GM18868 (cell line): Measurements from ENCODE around the gene RLBP1.

Source experiments
- ATAC-seq: cut with Tn5 transposase; IDR thresholded peaks from one replicate; pipeline ENCODE4 v1.9.1; 2021; ENCODE audit warnings: mild to moderate bottlenecking, moderate library complexity; ENCODE audit not compliant: unreplicated experiment

RLBP1 gene

GRCh38 chr15:89208256-89208655, 13.1 kb downstream of the RLBP1 start:
- ATAC-seq, result no peak

DNA sequence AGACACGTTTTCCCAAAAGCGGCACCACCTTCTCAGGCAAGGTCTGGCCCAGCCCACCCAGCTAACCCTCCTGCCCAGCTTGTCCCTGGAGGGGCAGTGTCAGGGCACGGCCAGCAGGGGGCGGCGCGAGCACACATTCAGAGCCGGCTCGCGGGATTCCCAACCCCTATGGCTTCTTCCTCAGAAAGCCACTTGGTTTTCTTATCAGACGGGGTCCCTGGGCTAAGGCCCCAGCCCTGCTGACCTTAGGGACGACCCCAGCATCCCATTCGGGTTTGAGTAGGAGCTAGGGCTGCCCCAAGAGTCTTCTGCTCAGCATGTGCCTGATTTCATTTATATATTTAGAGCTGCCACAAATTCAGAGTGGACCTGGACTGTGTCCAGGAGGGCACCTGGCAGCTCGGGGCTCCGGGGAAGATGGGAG, 14.5 kb downstream of the RLBP1 start:
- peak; percentile 81 for ATAC-seq

DNA sequence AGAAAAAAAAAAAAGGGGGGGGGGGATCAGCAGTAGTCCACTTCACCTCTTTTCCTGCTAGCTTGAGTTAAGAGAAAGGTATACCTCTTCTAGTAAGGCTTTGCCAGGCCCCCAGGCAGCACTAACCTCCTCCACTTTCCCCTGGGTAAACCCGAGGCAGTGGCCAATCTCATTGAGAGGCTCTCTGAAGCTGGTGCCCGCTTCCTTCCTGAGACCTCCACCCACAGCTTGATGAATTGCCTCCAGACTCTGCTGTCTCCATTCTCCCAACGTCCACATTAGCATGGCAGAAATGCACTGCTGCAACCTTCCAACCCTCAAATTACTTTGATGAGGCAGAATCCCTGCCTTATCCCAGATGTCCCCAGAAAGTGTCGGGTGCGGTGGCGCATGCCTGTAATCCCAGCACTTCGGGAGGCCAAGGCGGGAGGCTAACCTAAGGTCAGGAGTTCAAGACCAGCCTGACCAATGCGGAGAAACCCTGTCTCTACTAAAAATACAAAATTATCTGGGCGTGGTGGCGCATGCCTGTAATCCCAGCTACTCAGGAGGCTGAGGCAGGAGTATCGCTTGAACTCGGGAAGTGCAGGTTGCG, 15.3 kb downstream of the RLBP1 start:
- no peak for ATAC-seq

DNA sequence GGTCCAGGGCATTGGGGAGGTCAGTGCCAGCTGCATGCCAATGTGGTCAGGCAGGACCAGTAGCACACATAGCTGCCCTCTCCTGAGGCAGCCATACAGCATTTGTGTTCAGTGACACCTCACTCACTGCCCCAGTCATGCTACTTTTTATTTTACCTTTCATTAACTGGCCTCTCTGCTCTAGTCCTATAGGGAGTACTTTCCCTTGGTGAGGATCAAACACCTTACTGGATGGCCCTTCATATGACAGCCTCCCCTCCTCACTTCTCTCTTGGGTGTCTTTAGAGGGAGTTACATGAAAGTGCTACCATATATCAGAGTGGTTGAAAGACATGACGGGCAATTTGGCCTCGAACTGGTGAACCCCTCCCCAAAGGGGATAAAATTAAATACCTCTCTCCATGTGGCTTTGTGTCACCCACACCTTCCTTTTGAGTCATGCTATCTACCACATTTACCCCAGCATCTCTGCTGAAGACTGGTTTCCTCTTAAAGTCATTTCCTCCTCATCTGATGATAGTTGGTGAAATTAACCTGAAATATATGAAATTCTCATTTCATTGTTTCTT, 17.6 kb downstream of the RLBP1 start:
- no peak for ATAC-seq

DNA sequence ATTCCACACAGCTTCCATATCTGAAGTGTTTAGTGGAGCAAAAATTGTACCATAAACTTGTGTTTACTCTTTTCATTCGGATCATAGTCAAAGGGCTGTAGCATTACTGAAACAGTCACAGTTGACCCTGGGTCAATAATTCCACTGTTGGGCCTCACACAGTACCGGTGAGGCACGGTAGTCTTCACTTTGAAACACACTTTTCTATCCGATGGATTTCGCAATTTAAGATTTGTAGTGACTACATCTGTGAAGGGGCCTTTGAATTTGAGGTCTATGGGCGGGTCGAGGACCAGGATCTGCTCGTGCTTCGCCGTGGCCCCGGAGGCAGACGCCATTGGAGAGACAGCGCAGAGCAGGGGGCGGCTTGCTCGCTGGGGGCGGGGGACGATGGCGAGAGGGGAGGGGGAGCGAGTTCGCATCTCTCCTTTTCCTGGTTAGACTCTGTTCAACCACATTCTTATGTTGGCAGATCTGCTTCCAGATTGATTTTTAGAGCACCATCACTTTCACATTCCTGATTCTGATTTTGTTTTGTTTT, 19.8 kb downstream of the RLBP1 start:
- no peak for ATAC-seq

DNA sequence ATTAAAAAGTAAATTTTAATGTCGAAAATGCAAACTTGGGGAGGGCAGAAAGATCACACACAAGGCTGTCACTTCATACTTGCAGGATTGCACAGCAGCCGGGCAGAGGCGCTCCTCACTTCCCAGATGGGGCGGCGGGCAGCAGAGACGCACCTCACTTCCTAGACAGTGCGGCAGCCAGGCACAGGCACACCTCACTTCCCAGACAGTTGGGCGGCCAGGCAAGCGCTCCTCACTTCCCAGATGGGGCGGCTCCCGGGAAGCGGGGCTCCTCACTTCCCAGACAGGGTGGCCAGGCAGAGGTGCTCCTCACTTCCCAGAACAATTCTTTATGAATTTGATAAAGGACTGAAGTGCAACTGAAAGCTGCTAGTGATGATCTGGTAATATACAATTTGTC, 21.2 kb downstream of the RLBP1 start:
- ATAC-seq, result no peak

- ATAC-seq, result no peak
These were observed 21.6 kb downstream of the RLBP1 start for GRCh38 chr15:89199746-89200145.

GRCh38 chr15:89198934-89199333, 22.4 kb downstream of the RLBP1 start:
- no peak for ATAC-seq

- ATAC-seq, result no peak
These were observed 23.2 kb downstream of the RLBP1 start for GRCh38 chr15:89198196-89198595.

DNA sequence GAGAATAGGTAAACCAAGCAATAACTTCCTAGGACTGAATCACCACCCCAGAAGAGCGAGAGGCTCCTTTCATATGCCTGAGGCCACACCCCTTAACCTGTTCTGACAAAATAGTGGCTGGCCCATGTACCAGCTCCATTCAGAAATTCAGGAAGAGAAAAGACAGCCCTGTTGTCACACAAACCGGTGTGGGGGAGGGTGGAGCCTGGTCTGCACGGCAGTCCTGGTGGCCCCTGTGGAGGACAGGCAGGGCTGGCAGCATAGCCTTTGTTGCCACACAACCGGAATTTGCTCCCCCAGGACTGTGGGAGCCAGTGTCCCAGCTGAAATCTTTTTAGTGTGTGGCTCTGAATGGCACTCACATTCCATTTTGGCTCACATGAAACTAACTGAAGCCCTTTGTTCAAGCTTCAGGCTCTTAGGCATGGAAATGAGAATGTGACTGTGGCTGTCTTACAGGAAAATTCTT, 23.8 kb downstream of the RLBP1 start:
- ATAC-seq, result no peak

DNA sequence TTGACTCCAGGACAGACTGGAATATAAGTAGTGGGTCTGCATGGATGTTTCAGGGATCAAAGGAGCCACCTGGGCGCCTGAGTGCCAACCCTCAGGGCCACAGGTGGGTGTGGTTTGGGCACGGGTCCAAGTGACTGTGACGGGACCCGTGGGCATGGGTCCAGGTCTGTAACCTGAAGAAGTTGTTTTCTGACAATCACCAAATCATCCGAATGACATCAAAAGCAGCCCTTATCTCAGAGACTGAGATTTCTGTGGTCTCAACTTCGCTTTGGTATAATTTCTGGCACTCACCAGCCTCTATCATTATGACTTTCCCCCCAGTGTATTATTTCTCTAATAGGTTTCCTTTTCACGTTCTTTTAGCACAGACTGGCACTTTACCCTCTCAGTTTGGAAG, 24.4 kb downstream of the RLBP1 start:
- ATAC-seq, result no peak

- no peak for ATAC-seq
These were observed 25.1 kb downstream of the RLBP1 start for GRCh38 chr15:89196241-89196640.

DNA sequence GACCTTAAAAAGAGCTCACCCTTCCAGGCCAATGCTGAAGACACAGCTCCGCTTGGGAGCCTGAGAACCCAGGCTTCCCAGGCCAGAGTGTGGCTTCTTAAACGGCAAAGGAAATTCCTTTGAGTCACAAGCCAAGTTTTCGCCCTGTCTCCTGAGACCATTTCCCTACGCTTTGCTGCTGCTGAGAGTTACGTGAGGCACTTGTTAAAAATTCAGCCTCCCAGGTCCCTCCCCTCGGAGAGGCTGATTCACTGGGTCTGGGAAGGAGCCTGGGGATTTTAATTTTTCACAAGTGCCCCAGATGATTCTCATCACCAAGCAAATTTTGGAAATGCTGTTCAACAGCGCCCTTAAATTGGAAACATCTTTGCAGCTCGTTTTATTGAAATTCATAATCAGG, 25.5 kb downstream of the RLBP1 start:
- ATAC-seq, result no peak

- ATAC-seq, result no peak
These were observed 26.8 kb downstream of the RLBP1 start for GRCh38 chr15:89194608-89195007.

DNA sequence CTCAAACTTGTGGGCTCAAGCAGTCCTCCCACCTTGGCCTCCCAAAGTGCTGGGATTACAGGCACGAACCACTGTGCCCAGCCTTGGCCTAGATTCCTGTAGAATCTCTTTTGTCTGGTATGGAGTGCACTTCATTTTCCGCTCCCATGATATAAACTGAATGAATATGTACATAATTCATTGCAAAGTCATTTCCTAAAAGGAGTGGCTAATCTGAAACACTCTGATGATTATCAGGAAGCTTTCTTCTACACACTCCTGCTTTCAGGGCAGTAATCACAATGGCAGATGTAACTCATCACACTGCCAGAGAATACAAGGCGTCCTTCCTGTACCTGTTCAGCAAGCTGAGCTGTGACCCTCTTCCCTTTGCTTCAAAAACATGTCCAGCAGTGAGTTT, 28.6 kb downstream of the RLBP1 start:
- no peak for ATAC-seq

GRCh38 chr15:89192136-89192535, 29.2 kb downstream of the RLBP1 start:
- ATAC-seq, result no peak

GRCh38 chr15:89187986-89188514, 33.3 kb downstream of the RLBP1 start:
- ATAC-seq, result no peak

DNA sequence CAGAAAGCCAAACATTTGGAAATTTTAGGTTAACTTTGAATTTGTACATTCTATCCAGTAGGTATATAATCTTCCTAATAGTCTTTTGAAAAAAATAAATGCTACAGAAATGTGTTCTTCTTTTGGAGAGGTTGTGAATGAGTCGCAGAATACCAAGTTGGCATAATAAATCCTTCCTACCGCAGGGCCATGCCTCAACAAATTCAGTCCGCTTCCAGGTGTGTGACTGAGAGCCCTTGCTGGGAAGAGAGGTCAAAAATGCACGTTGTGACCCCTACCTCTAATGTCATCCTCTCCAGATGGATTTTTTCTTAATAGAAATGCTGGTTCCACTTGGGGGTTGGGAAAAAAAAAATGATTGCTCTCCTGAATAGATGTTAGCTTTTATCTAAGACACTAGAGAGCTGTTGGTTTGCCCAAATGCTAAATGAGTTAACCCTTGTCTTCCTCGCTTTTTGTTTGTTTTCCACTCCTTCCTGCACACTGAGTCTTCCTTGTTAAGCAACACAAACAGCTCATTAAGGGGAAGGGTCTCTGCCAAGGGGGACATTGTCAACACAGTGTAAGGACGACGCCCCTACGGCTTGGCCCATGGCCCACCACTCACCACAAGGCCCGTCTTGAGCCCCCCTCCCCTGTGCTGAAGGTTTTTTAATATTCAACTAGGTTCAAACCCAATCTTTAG, 33.9 kb downstream of the RLBP1 start:
- ATAC-seq, result no peak

DNA sequence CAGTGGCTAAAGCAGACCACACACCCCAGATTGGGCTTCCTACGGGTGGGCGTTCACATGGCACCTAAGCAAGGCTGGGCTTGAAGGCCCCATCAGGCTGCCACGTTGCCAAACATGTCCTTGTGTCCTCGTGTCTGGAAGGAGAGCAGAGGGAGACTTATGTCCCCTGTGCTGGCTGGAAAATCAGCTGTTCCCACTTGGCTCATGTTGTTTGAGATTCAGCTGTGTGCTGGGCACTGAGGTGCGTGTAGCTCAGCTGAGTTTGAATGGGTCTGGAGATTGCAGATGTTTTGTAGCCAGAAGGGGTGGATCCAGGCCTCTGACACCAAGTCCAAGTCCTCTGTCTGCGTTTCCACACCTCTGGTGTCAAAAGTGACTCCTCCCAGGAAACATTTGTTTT, 34.6 kb downstream of the RLBP1 start:
- no peak for ATAC-seq

DNA sequence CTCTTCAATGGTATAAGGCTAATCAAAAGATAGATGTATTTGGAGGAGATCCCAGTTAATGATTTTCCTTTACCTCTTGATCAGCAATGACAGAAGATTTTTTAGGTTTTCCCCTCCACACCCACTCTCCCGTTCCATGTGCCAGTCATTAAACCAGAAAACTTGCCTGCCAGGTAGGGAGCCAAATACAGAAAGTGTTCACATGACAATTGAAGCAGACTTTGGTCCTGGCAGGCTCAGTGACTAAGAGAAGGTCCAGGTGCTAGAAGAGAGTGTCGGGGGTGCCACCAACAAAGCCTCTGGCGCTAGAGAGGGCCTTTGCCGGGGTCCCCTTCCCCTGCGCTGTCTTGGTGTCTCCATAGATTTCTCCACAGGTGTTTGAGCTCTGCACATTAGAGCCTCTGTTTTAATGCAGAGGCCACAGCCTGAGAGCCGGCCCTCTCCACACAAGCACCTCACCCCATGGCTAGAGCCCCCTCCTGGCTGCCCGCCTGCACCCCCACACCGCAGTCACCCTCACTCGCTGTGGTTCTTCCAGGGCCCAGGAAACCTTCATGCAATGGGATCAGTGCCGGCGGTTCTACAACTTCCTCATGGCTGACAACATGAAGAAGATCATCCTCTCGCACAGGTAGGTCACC, 36.4 kb downstream of the RLBP1 start:
- ATAC-seq, result no peak

GRCh38 chr15:89184357-89184756, 37.0 kb downstream of the RLBP1 start:
- ATAC-seq, result no peak
